Transverse colon (tissue), 4 donors: ENCODE measurements around the gene MDC1. TPM values are rescaled to one million over a fixed set of nuclear protein-coding genes. Genes with fewer than 3 reads are reported as not detected.
A peak's percentile ranks its signal among the peaks of the same experiment; 100 is the strongest.
"Not testable (repeated sequence)": the region's sequence is repeated elsewhere in the genome, so short reads cannot be mapped to it uniquely, and the experiment has no call there.

Experiments used
- DNase-seq: peaks from one replicate; pipeline ENCODE4 v3.0.0-alpha.2; 2019
- H3K27ac ChIP-seq, 4 donors: fragments of 200-600 bp; sonication (generic); 2 replicates each; pipeline ENCODE4 v1.5.1; 2016 to 2018; ENCODE audit warnings: inconsistent platforms in 4 of 4
- H3K27me3 ChIP-seq: fragments of 200-600 bp; sonication (generic); 2 replicates; pipeline ENCODE4 v1.5.1; 2017; ENCODE audit warnings: inconsistent platforms
- H3K36me3 ChIP-seq, 4 donors: fragments of 200-600 bp; sonication (generic); 2 replicates each; pipeline ENCODE4 v1.5.1; 2017 to 2019; ENCODE audit warnings: inconsistent platforms in 4 of 4
- H3K4me1 ChIP-seq, 4 donors: fragments of 200-600 bp; sonication (generic); 2 replicates each; pipeline ENCODE4 v1.5.1; 2017 to 2020; ENCODE audit warnings: inconsistent platforms in 4 of 4
- H3K4me3 ChIP-seq, 4 donors: fragments of 200-600 bp; sonication (generic); 1 replicate in 1 of 4; 2 replicates in 3 of 4; pipeline versions ENCODE4 v1.5.1 to v1.6.1; 2017 to 2019; ENCODE audit warnings: inconsistent platforms in 4 of 4
- H3K9me3 ChIP-seq, 2 donors: fragments of 200-600 bp; sonication (generic); 2 replicates each; pipeline ENCODE4 v1.5.1; 2017 to 2019; ENCODE audit warnings: inconsistent platforms in 2 of 2
- CTCF ChIP-seq, 5 experiments: fragments of 200-600 bp in 3 of 5; fragments of 450-650 bp in 2 of 5; sonication (generic) in 3 of 5; IDR thresholded peaks; 1 replicate in 2 of 5; 2 replicates in 3 of 5; pipeline ENCODE4 v1.5.1; 2016 to 2017; ENCODE audit warnings: antibody characterized with exemption in 5 of 5, inconsistent platforms in 3 of 5, mild to moderate bottlenecking in 2 of 5, moderate library complexity in 1 of 5
- POLR2A ChIP-seq: fragments of 450-650 bp; IDR thresholded peaks from one replicate; pipeline ENCODE4 v1.6.1; 2016; ENCODE audit warnings: antibody characterized with exemption, mild to moderate bottlenecking, moderate library complexity
- POLR2AphosphoS5 ChIP-seq, 3 donors: sonication (generic); formaldehyde crosslinking; IDR thresholded peaks; one replicate each; pipeline ENCODE4 v1.6.1; 2016; ENCODE audit warnings: antibody characterized with exemption in 3 of 3
- WGBS, 2 donors: methylation state at CpG; one replicate each; pipeline ENCODE4 v1.1.5; 2018; ENCODE audit warnings: low coverage in 1 of 2; 5-methylcytosine and 5-hydroxymethylcytosine counted together
- in situ Hi-C, 4 donors: fragments of 200-750 bp; cut with MboI; loops; one replicate each; pipeline versions ENCODE4 v1.15.0 to v1.15.1; 2017; ENCODE audit warnings: low sequenced_read_pairs in 3 of 4, low pct_ligation_motif_present in 1 of 4, low pct_unique_long_range_greater_than_20kb in 1 of 4
- intact Hi-C: fragments of 100-400 bp; cut with DNase I; formaldehyde crosslinking; loops from one replicate; pipeline ENCODE4 v1.15.1; 2023; ENCODE audit warnings: low total_unique reads
- total RNA-seq, 4 donors: library from RNA; depleted of rRNA; stranded (reverse); fragments of >200 nt; gene quantifications; one replicate each; pipeline ENCODE4 v1.1.0, GENCODE V29; 2016

The MDC1 gene
- total RNA-seq, 4 donors from 2014 or later = 3.1 to 13.5 (median 9.7) TPM

GRCh38 chr6:30725713-30726505 lies 8.8 kb upstream of the MDC1 start:
- Histone ChIP-seq H3K36me3 (peaks cover 0 to 45% (median 17%) of the 10 kb centered on the region in 4 donors), H3K27me3 (no peaks in the 10 kb centered on the region), H3K4me3 (no peak overlapping the region), H3K9me3 (no peaks in the 10 kb centered on the region), H3K4me1 (peaks cover 5 to 42% (median 19%) of the 10 kb centered on the region in 4 donors), H3K27ac (peak overlapping the region in 2 of 4 donors; percentile 16 to 26)
- WGBS, 2 donors = 52 to 65% methylated on average over 2 of the region's 3 CpGs
- DNase-seq = no peak
- intact Hi-C loops (no loop called here), in situ Hi-C loops (loop anchor here (5.0 to 25.0 kb wide), 3 partner anchors 49 to 161 kb away; partner anchors contain the start of gene DDR1 (in 2 of the 4))
- TF ChIP-seq POLR2A (no peak), POLR2AphosphoS5 (IDR thresholded peaks at IDR 0.05) (peak in 1 of 3 donors; percentile 10)

- no peak for TF ChIP-seq CTCF (IDR thresholded peaks at IDR 0.05)
- peak overlapping the region; percentile 22 to 35 (median 28) for H3K27ac ChIP-seq
- peaks cover 0 to 41% (median 17%) of the 10 kb centered on the region in 4 donors for H3K36me3 ChIP-seq
- intact Hi-C loops (loop anchor here (5.0 kb wide), 1 partner anchor 108 kb away; the partner anchor contains the start of genes MRPS18B and PPP1R10), in situ Hi-C loops (loop anchor here (5.0 to 25.0 kb wide), 4 partner anchors 43 to 162 kb away; partner anchors contain the start of gene DDR1 (in 2 of the 4))
- 35 to 48% methylated on average over 5 to 6 of the region's 6 CpGs for WGBS, 2 donors
- H3K27me3 ChIP-seq = no peaks in the 10 kb centered on the region
- H3K4me1 ChIP-seq = peaks cover 0 to 35% (median 12%) of the 10 kb centered on the region in 4 donors
- no peak for DNase-seq
- H3K4me3 ChIP-seq = no peak overlapping the region
- no peaks in the 10 kb centered on the region for H3K9me3 ChIP-seq
Measured at GRCh38 chr6:30724906-30725667, 8.0 kb upstream of the MDC1 start.

GRCh38 chr6:30723843-30724741 lies 7.0 kb upstream of the MDC1 start:
- H3K4me1 ChIP-seq = peaks cover 0 to 42% (median 21%) of the 10 kb centered on the region in 4 donors
- not testable (repeated sequence) for H3K4me3 ChIP-seq, DNase-seq, H3K9me3 ChIP-seq, H3K27me3 ChIP-seq
- in situ Hi-C loops = loop anchor here in 2 of 4 donors (5.0 to 10.0 kb wide), 2 partner anchors 42 to 151 kb away; no protein-coding TSS in a partner anchor
- H3K36me3 ChIP-seq = peaks cover 0 to 35% (median 15%) of the 10 kb centered on the region in 4 donors
- H3K27ac ChIP-seq = peak overlapping the region; percentile 22 to 35 (median 28)
- 56 to 100% methylated on average over 3 to 29 of the region's 29 CpGs for WGBS, 2 donors
- intact Hi-C loops = loop anchor here (5.0 kb wide), 1 partner anchor 107 kb away; the partner anchor contains the start of genes MRPS18B and PPP1R10

DNA sequence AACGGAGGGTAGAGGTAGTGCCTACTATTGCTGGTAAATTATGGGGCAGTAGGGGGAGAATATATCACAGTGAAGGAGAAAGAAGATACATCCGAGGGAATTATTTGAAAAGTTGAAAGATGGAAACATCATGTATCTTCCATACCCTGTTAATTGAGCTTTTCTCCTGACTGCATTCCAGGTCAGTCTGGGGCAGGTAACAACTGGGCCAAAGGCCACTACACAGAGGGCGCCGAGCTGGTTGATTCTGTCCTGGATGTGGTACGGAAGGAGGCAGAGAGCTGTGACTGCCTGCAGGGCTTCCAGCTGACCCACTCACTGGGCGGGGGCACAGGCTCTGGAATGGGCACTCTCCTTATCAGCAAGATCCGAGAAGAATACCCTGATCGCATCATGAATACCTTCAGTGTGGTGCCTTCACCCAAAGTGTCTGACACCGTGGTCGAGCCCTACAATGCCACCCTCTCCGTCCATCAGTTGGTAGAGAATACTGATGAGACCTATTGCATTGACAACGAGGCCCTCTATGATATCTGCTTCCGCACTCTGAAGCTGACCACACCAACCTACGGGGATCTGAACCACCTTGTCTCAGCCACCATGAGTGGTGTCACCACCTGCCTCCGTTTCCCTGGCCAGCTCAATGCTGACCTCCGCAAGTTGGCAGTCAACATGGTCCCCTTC lies 6.2 kb upstream of the MDC1 start:
- intact Hi-C loops = loop anchor here (5.0 kb wide), 1 partner anchor 106 kb away; the partner anchor contains the start of genes MRPS18B and PPP1R10
- not testable (repeated sequence) for H3K9me3 ChIP-seq, H3K4me3 ChIP-seq, H3K27me3 ChIP-seq, DNase-seq
- Histone ChIP-seq H3K4me1 (peaks cover 0 to 50% (median 24%) of the 10 kb centered on the region in 4 donors), H3K36me3 (peaks cover 0 to 35% (median 11%) of the 10 kb centered on the region in 4 donors), H3K27ac (peak overlapping the region; percentile 93 to 99 (median 98))
- WGBS, 2 donors = 50 to 52% methylated on average over 2 to 16 of the region's 16 CpGs
- in situ Hi-C loops = loop anchor here in 2 of 4 donors (5.0 to 10.0 kb wide), 2 partner anchors 41 to 152 kb away; no protein-coding TSS in a partner anchor
